HEK293 (cell line): ENCODE data around the gene TENT4A.

ENCODE experiments used
- CTCF ChIA-PET: fragments of 350-600 bp; formaldehyde crosslinking; extraction: SDS; loops from one replicate; lab custom pipeline; 2021; ENCODE audit warnings: antibody characterized with exemption; lab: Yijun Ruan, JAX
- POLR2A ChIA-PET: fragments of 300-600 bp; formaldehyde crosslinking; extraction: SDS; loops from one replicate; lab custom pipeline; 2020; ENCODE audit warnings: antibody characterized with exemption, inconsistent platforms; lab: Yijun Ruan, JAX
- H3K27ac ChIP-seq: fragments of 200-500 bp; sonication (Bioruptor generic); 2 replicates; pipeline ENCODE4 v1.5.1; 2014; ENCODE audit warnings: low read depth, low read length, control low read depth, inconsistent platforms; ENCODE audit errors: extremely low read depth
- H3K36me3 ChIP-seq, 2 experiments: fragments of 200-500 bp in 1 of 2; sonication (Bioruptor generic) in 1 of 2; 1 replicate in 1 of 2; 2 replicates in 1 of 2; pipeline ENCODE4 v1.5.1; 2014 to 2017; ENCODE audit warnings: inconsistent platforms in 2 of 2, low read length in 2 of 2; ENCODE audit not compliant: control insufficient read depth in 2 of 2, insufficient read depth in 1 of 2
- H3K4me1 ChIP-seq: fragments of 200-500 bp; sonication (Bioruptor generic); 2 replicates; pipeline ENCODE4 v1.5.1; 2014; ENCODE audit warnings: mild to moderate bottlenecking, low read length, inconsistent platforms; ENCODE audit not compliant: control insufficient read depth, insufficient read depth
- H3K4me3 ChIP-seq: 2 replicates; pipeline ENCODE4 v1.5.1; 2011; ENCODE audit warnings: low read depth, mild to moderate bottlenecking, control low read depth, low read length, moderate library complexity
- H3K9me3 ChIP-seq: fragments of 200-500 bp; sonication (Bioruptor generic); 2 replicates; pipeline ENCODE4 v1.5.1; 2014; ENCODE audit warnings: low read depth, low read length, inconsistent platforms; ENCODE audit not compliant: control insufficient read depth, insufficient read depth
- MZF1 ChIP-seq: fragments of 450-650 bp; formaldehyde crosslinking; IDR thresholded peaks from 2 replicates; pipeline ENCODE4 v1.5.1; 2017; ENCODE audit warnings: missing biosample characterization, missing genetic modification characterization, borderline replicate concordance
- ZBTB1 ChIP-seq: fragments of 450-650 bp; formaldehyde crosslinking; IDR thresholded peaks from 2 replicates; pipeline ENCODE4 v1.5.1; 2016; ENCODE audit warnings: missing biosample characterization, missing genetic modification characterization
- ZNF133 ChIP-seq: fragments of 450-650 bp; formaldehyde crosslinking; IDR thresholded peaks from 2 replicates; pipeline ENCODE4 v1.5.1; 2016; ENCODE audit warnings: missing biosample characterization, missing genetic modification characterization
- ZNF140 ChIP-seq: fragments of 450-650 bp; formaldehyde crosslinking; IDR thresholded peaks from 2 replicates; pipeline ENCODE4 v1.5.1; 2016; ENCODE audit warnings: missing biosample characterization, missing genetic modification characterization
- ZNF239 ChIP-seq: fragments of 450-650 bp; formaldehyde crosslinking; IDR thresholded peaks from 2 replicates; pipeline ENCODE4 v1.5.1; 2016; ENCODE audit warnings: missing biosample characterization, missing genetic modification characterization
- ZNF248 ChIP-seq: fragments of 450-650 bp; formaldehyde crosslinking; IDR thresholded peaks from 2 replicates; pipeline ENCODE4 v1.5.1; 2017; ENCODE audit warnings: missing biosample characterization, missing genetic modification characterization
- ZNF555 ChIP-seq: fragments of 450-650 bp; formaldehyde crosslinking; conservative IDR thresholded peaks from 2 replicates; pipeline ENCODE4 v1.5.1; 2017; ENCODE audit warnings: missing biosample characterization, mild to moderate bottlenecking, missing genetic modification characterization, inconsistent platforms
- ZNF654 ChIP-seq: fragments of 450-650 bp; formaldehyde crosslinking; IDR thresholded peaks from 2 replicates; pipeline ENCODE4 v1.5.1; 2016; ENCODE audit warnings: low read depth, missing biosample characterization, missing genetic modification characterization
- ZNF776 ChIP-seq: fragments of 450-650 bp; formaldehyde crosslinking; IDR thresholded peaks from 2 replicates; pipeline ENCODE4 v1.5.0; 2017; ENCODE audit warnings: missing biosample characterization, missing genetic modification characterization, borderline replicate concordance
- ZNF785 ChIP-seq: fragments of 450-650 bp; formaldehyde crosslinking; IDR thresholded peaks from 2 replicates; pipeline ENCODE4 v1.5.1; 2016; ENCODE audit warnings: missing biosample characterization, missing genetic modification characterization
- TF ChIP-seq, protein P1 (sequence below): fragments of 450-650 bp; formaldehyde crosslinking; conservative IDR thresholded peaks from 2 replicates; pipeline ENCODE4 v1.5.1; 2016; ENCODE audit warnings: low read depth, missing biosample characterization, missing genetic modification characterization
- TF ChIP-seq, protein P2 (sequence below): fragments of 450-650 bp; formaldehyde crosslinking; IDR thresholded peaks from 2 replicates; pipeline ENCODE4 v1.5.1; 2017; ENCODE audit warnings: missing biosample characterization, missing genetic modification characterization
- TF ChIP-seq, protein P3 (sequence below): fragments of 450-650 bp; formaldehyde crosslinking; IDR thresholded peaks from 2 replicates; pipeline ENCODE4 v1.5.1; 2016; ENCODE audit warnings: missing biosample characterization, missing genetic modification characterization
- TF ChIP-seq, protein P4 (sequence below): sonication (generic); formaldehyde crosslinking; IDR thresholded peaks from 2 replicates; pipeline ENCODE4 v1.8.1; 2022; ENCODE audit warnings: mild to moderate bottlenecking, moderate library complexity, missing genetic modification reagents
- TF ChIP-seq, protein P5 (sequence below): fragments of 450-650 bp; formaldehyde crosslinking; conservative IDR thresholded peaks from 2 replicates; pipeline ENCODE4 v1.5.1; 2016; ENCODE audit warnings: low read depth, missing biosample characterization, missing genetic modification characterization

Gene TENT4A

DNA sequence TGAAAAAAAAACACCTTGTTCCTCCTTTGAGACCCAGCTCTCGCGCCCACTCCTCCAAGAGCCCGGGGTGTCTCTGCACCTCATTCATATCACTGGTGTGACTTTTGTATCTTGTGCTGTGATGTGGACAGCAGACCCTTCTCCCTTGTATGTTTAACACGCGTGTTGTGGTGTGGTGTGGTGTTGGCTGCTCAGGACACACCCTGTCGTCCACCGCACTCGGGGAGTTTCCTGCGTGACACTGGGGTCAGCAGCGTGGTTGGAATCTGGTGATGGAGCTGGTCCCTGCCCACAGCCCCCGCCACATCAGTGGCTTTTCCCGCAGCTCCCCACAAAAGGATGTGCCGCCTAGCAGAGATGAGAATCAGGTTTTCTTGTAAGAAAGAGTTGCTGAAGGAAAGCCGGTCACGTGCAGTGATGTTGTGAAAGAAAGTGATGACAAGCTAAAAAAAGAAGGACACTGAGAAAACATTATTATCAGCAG lies 61.5 kb downstream of the TENT4A start (continued):
- TF ChIP-seq, protein P1, sequence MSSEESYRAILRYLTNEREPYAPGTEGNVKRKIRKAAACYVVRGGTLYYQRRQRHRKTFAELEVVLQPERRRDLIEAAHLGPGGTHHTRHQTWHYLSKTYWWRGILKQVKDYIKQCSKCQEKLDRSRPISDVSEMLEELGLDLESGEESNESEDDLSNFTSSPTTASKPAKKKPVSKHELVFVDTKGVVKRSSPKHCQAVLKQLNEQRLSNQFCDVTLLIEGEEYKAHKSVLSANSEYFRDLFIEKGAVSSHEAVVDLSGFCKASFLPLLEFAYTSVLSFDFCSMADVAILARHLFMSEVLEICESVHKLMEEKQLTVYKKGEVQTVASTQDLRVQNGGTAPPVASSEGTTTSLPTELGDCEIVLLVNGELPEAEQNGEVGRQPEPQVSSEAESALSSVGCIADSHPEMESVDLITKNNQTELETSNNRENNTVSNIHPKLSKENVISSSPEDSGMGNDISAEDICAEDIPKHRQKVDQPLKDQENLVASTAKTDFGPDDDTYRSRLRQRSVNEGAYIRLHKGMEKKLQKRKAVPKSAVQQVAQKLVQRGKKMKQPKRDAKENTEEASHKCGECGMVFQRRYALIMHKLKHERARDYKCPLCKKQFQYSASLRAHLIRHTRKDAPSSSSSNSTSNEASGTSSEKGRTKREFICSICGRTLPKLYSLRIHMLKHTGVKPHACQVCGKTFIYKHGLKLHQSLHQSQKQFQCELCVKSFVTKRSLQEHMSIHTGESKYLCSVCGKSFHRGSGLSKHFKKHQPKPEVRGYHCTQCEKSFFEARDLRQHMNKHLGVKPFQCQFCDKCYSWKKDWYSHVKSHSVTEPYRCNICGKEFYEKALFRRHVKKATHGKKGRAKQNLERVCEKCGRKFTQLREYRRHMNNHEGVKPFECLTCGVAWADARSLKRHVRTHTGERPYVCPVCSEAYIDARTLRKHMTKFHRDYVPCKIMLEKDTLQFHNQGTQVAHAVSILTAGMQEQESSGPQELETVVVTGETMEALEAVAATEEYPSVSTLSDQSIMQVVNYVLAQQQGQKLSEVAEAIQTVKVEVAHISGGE (tag by site-specific recombination): no peak
- TF ChIP-seq, all 188 proteins: peak for 0

DNA sequence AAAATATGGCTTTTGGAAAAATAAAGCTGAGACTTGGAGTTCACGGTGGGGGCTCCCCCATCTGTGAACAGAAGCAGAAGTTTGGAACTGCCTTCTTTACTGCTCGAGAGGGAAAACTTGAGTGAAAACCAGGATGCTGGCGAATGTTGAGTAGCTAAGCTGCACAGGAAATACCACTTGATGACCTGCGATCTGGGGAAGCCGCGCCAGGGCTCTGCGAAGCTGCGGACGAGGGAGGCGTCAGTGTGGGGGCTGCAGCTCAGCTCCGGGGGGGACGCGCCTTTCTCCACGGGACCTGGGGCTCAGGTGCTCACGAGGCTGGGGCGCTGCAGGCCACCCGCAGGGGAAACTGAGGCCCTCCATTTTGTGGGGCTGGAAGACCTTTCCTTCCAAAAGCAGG lies 62.3 kb downstream of the TENT4A start:
- Histone ChIP-seq H3K9me3 (no peaks in the 10 kb centered on the region), H3K36me3 (peaks cover 0 to 3% of the 10 kb centered on the region in 2 experiments; a peak in 1 of 3 replicates), H3K27ac (no peak overlapping the region), H3K4me3 (no peak overlapping the region), H3K4me1 (no peaks in the 10 kb centered on the region)
- CTCF ChIA-PET: interaction anchor here (0.7 to 6.8 kb wide), 2 partner anchors 10 to 14 kb away, joined by 6 to 39 read pairs; no protein-coding TSS in a partner anchor
- POLR2A ChIA-PET: no interaction called here
- TF ChIP-seq ZNF140 (tag by site-specific recombination): no peak
- TF ChIP-seq, protein P2, sequence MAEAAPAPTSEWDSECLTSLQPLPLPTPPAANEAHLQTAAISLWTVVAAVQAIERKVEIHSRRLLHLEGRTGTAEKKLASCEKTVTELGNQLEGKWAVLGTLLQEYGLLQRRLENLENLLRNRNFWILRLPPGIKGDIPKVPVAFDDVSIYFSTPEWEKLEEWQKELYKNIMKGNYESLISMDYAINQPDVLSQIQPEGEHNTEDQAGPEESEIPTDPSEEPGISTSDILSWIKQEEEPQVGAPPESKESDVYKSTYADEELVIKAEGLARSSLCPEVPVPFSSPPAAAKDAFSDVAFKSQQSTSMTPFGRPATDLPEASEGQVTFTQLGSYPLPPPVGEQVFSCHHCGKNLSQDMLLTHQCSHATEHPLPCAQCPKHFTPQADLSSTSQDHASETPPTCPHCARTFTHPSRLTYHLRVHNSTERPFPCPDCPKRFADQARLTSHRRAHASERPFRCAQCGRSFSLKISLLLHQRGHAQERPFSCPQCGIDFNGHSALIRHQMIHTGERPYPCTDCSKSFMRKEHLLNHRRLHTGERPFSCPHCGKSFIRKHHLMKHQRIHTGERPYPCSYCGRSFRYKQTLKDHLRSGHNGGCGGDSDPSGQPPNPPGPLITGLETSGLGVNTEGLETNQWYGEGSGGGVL: no peak
- no peak for TF ChIP-seq ZNF239 (tag by site-specific recombination)

DNA sequence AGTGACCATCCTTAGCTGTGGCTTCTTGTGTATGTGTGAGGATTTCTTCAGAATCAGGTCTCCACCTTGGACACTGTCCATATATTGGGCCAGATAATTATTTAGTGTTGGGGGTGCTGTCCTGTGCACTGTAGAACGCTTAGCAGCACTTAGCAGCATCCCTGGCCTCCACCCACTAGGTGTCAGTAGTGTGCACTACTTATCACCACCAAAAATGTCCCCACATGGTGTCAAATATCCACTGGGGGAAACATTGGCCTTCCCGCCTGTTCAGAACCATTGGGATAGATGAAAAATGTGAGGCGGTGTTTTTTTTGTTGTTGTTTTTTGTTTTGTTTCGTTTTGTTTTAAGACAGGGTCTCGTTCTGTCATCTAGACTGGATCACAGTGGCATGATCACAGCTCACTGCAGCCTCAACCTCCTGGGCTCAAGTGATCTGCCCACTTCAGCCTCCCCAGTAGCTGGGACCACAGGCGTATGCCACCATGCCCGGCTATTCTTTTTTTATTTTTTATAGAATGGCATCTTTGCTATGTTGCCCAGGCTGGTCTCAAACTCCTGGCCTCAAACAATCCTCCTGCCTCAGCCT lies 67.7 kb downstream of the TENT4A start:
- H3K36me3 ChIP-seq: peaks cover 3% of the 10 kb centered on the region in 2 experiments; a peak in 1 of 3 replicates
- ChIA-PET CTCF (interaction anchor here (0.5 to 6.8 kb wide), 9 partner anchors 12 to 1300 kb away, joined by 3 to 39 read pairs (median 4); no protein-coding TSS in a partner anchor), POLR2A (no interaction called here)
- no peak overlapping the region for H3K27ac ChIP-seq
- H3K9me3 ChIP-seq: no peaks in the 10 kb centered on the region
- H3K4me3 ChIP-seq: no peak overlapping the region
- TF ChIP-seq ZNF654 (tag by site-specific recombination) (peak; percentile 36), ZNF133 (no peak), MZF1 (0 out of 2 replicates have a peak, but pooled peaks have one; percentile 49)
- TF ChIP-seq, protein P3, sequence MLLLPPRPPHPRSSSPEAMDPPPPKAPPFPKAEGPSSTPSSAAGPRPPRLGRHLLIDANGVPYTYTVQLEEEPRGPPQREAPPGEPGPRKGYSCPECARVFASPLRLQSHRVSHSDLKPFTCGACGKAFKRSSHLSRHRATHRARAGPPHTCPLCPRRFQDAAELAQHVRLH (tag by site-specific recombination): 0 out of 2 replicates have a peak, but pooled peaks have one; percentile 12
- no peaks in the 10 kb centered on the region for H3K4me1 ChIP-seq

DNA sequence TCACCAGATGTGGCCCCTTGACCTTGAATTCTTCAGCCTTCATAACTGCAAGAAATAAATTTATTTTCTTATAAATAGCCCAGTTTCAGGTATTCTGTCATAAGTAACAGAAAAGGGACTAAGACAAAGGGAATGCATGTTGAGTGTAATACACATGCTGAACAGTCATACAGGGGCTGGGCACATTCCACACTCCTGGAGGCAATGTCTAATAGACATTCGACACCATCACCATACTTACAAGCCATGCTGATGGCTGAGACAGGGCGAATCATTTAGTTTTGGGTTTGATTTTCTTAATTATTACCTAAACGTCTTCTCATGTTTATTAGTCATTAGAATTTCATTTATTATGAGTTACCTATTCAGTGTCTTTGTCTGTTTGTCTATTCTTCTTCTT lies 68.5 kb downstream of the TENT4A start:
- CTCF ChIA-PET: interaction anchor here (0.9 to 6.8 kb wide), 2 partner anchors 16 to 53 kb away, joined by 3 to 39 read pairs; no protein-coding TSS in a partner anchor
- no peak overlapping the region for H3K27ac ChIP-seq
- TF ChIP-seq ZNF785 (tag by site-specific recombination): no peak
- TF ChIP-seq ZBTB1 (tag by site-specific recombination): no peak
- TF ChIP-seq ZNF239 (tag by site-specific recombination): no peak
- TF ChIP-seq, protein P4, sequence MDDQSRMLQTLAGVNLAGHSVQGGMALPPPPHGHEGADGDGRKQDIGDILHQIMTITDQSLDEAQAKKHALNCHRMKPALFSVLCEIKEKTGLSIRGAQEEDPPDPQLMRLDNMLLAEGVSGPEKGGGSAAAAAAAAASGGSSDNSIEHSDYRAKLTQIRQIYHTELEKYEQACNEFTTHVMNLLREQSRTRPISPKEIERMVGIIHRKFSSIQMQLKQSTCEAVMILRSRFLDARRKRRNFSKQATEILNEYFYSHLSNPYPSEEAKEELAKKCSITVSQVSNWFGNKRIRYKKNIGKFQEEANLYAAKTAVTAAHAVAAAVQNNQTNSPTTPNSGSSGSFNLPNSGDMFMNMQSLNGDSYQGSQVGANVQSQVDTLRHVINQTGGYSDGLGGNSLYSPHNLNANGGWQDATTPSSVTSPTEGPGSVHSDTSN (CRISPR knock-in tag): no peak
- TF ChIP-seq, protein P5, sequence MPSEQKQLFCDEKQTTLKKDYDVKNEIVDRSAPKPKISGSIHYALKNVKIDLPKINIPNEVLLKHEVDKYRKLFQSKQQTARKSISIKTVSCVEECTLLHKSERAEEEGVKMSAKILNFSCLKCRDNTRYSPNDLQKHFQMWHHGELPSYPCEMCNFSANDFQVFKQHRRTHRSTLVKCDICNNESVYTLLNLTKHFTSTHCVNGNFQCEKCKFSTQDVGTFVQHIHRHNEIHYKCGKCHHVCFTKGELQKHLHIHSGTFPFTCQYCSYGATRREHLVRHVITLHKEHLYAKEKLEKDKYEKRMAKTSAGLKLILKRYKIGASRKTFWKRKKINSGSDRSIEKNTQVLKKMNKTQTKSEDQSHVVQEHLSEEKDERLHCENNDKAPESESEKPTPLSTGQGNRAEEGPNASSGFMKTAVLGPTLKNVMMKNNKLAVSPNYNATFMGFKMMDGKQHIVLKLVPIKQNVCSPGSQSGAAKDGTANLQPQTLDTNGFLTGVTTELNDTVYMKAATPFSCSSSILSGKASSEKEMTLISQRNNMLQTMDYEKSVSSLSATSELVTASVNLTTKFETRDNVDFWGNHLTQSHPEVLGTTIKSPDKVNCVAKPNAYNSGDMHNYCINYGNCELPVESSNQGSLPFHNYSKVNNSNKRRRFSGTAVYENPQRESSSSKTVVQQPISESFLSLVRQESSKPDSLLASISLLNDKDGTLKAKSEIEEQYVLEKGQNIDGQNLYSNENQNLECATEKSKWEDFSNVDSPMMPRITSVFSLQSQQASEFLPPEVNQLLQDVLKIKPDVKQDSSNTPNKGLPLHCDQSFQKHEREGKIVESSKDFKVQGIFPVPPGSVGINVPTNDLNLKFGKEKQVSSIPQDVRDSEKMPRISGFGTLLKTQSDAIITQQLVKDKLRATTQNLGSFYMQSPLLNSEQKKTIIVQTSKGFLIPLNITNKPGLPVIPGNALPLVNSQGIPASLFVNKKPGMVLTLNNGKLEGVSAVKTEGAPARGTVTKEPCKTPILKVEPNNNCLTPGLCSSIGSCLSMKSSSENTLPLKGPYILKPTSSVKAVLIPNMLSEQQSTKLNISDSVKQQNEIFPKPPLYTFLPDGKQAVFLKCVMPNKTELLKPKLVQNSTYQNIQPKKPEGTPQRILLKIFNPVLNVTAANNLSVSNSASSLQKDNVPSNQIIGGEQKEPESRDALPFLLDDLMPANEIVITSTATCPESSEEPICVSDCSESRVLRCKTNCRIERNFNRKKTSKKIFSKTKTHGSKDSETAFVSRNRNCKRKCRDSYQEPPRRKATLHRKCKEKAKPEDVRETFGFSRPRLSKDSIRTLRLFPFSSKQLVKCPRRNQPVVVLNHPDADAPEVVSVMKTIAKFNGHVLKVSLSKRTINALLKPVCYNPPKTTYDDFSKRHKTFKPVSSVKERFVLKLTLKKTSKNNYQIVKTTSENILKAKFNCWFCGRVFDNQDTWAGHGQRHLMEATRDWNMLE (tag by site-specific recombination): no peak
- no peak for TF ChIP-seq ZNF555 (tag by site-specific recombination)
- TF ChIP-seq ZNF776: no peak
- TF ChIP-seq ZNF248 (tag by site-specific recombination): no peak
- TF ChIP-seq, all 188 proteins: peak for 0
- POLR2A ChIA-PET: no interaction called here
- H3K36me3 ChIP-seq: peaks cover 3% of the 10 kb centered on the region in 2 experiments; a peak in 1 of 3 replicates
- H3K4me3 ChIP-seq: no peak overlapping the region
- no peaks in the 10 kb centered on the region for H3K9me3 ChIP-seq
- H3K4me1 ChIP-seq: no peaks in the 10 kb centered on the region
